Fibroblast of skin of right biceps (primary cell): ENCODE measurements around the gene POF1B.
A peak's percentile ranks its signal among the peaks of the same experiment; 100 is the strongest.
"Not testable (repeated sequence)": the region's sequence is repeated elsewhere in the genome, so short reads cannot be mapped to it uniquely, and the experiment has no call there.

Source experiments
- DNase-seq: peaks from one replicate; pipeline ENCODE4 v3.0.0-alpha.2; 2013

POF1B gene

GRCh38 chrX:85379174-85379907, at the start of gene POF1B:
Gene POF1B (minus strand): TSS chrX:85379665. CDS start chrX:85379454, 211 bp downstream.
- no peak for DNase-seq

- DNase-seq, result no peak
These were observed 49.6 kb upstream of the POF1B start for GRCh38 chrX:85429066-85429465.

GRCh38 chrX:85419293-85419692, 39.8 kb upstream of the POF1B start:
- DNase-seq, result no peak

GRCh38 chrX:85391878-85392238, 12.4 kb upstream of the POF1B start:
- no peak for DNase-seq

- no peak for DNase-seq
These were observed 11.9 kb upstream of the POF1B start for GRCh38 chrX:85391185-85391877.

GRCh38 chrX:85381602-85382001, 2.1 kb upstream of the POF1B start:
- DNase-seq, result no peak

GRCh38 chrX:85378461-85378860, 1.0 kb downstream of the POF1B start:
- DNase-seq, result no peak

- DNase-seq, result no peak
These were observed 4.1 kb downstream of the POF1B start for GRCh38 chrX:85375333-85375738.

- DNase-seq, result no peak
These were observed 14.0 kb downstream of the POF1B start for GRCh38 chrX:85365370-85365995.

GRCh38 chrX:85359051-85359450, 20.4 kb downstream of the POF1B start:
- no peak for DNase-seq

- DNase-seq, result no peak
These were observed 33.9 kb downstream of the POF1B start for GRCh38 chrX:85345523-85345922.

- DNase-seq, result no peak
These were observed 52.5 kb downstream of the POF1B start for GRCh38 chrX:85327060-85327333.

- no peak for DNase-seq
These were observed 53.0 kb downstream of the POF1B start for GRCh38 chrX:85326234-85327059.

- DNase-seq, result not testable (repeated sequence)
These were observed 68.1 kb downstream of the POF1B start for GRCh38 chrX:85311348-85311747.

- DNase-seq, result no peak
These were observed 69.7 kb downstream of the POF1B start for GRCh38 chrX:85309717-85310116.

GRCh38 chrX:85303544-85303943, 75.9 kb downstream of the POF1B start:
- DNase-seq, result no peak

GRCh38 chrX:85288992-85289723, 90.3 kb downstream of the POF1B start:
- no peak for DNase-seq

GRCh38 chrX:85285286-85285685, 94.2 kb downstream of the POF1B start:
- DNase-seq, result not testable (repeated sequence)

- peak; percentile 22 for DNase-seq
These were observed 134.8 kb downstream of the POF1B start for GRCh38 chrX:85244450-85245211.

GRCh38 chrX:85243761-85244449, 135.6 kb downstream of the POF1B start, which contains the start of the genes SATL1 and ZNF711:
Gene SATL1 (minus strand): TSS chrX:85243779. CDS start chrX:85108968, 134,811 bp downstream.
Gene ZNF711 (plus strand): TSS chrX:85243991. CDS start chrX:85247573, 3,582 bp downstream.
- peak; percentile 73 for DNase-seq

GRCh38 chrX:85243155-85243554, 136.3 kb downstream of the POF1B start:
- peak; percentile 10 for DNase-seq
